Measurements from ENCODE around the gene AGMO. TPM values are rescaled to one million over a fixed set of nuclear protein-coding genes. Genes with fewer than 3 reads are reported as not detected.

Gene AGMO
- total RNA-seq, 1 donor from 2014 or later = 2.9 TPM

- DNase-seq (ENCODE audit: low spot score) = no peak
Measured at GRCh38 chr7:15402436-15403136, 159.2 kb downstream of the AGMO start.

GRCh38 chr7:15400440-15400839, 161.4 kb downstream of the AGMO start:
- DNase-seq (ENCODE audit: low spot score) = no peak

- DNase-seq (ENCODE audit: low spot score) = no peak
Measured at GRCh38 chr7:15399441-15399840, 162.4 kb downstream of the AGMO start.

GRCh38 chr7:15397922-15398760, 163.7 kb downstream of the AGMO start:
- no peak for DNase-seq (ENCODE audit: low spot score)

GRCh38 chr7:15397159-15397550, 164.7 kb downstream of the AGMO start:
- DNase-seq (ENCODE audit: low spot score) = no peak

- no peak for DNase-seq (ENCODE audit: low spot score)
Measured at GRCh38 chr7:15396210-15397158, 165.3 kb downstream of the AGMO start.

GRCh38 chr7:15389073-15389472, 172.7 kb downstream of the AGMO start:
- DNase-seq (ENCODE audit: low spot score) = no peak

GRCh38 chr7:15378494-15379145, 183.2 kb downstream of the AGMO start:
- no peak for DNase-seq (ENCODE audit: low spot score)

- DNase-seq (ENCODE audit: low spot score) = no peak
Measured at GRCh38 chr7:15376600-15376999, 185.2 kb downstream of the AGMO start.

- no peak for DNase-seq (ENCODE audit: low spot score)
Measured at GRCh38 chr7:15370441-15370840, 191.4 kb downstream of the AGMO start.

GRCh38 chr7:15368653-15369052, 193.2 kb downstream of the AGMO start:
- DNase-seq (ENCODE audit: low spot score) = no peak

GRCh38 chr7:15367897-15368296, 193.9 kb downstream of the AGMO start:
- no peak for DNase-seq (ENCODE audit: low spot score)

- no peak for DNase-seq (ENCODE audit: low spot score)
Measured at GRCh38 chr7:15358112-15358511, 203.7 kb downstream of the AGMO start.

GRCh38 chr7:15352421-15353206, 209.2 kb downstream of the AGMO start:
- no peak for DNase-seq (ENCODE audit: low spot score)

- no peak for DNase-seq (ENCODE audit: low spot score)
Measured at GRCh38 chr7:15345216-15345615, 216.6 kb downstream of the AGMO start.

- no peak for DNase-seq (ENCODE audit: low spot score)
Measured at GRCh38 chr7:15341817-15342216, 220.0 kb downstream of the AGMO start.

- no peak for DNase-seq (ENCODE audit: low spot score)
Measured at GRCh38 chr7:15336146-15336545, 225.7 kb downstream of the AGMO start.

GRCh38 chr7:15335390-15335789, 226.4 kb downstream of the AGMO start:
- no peak for DNase-seq (ENCODE audit: low spot score)

GRCh38 chr7:15334536-15335263, 227.1 kb downstream of the AGMO start:
- DNase-seq (ENCODE audit: low spot score) = no peak
